Prostate gland (tissue), 1 donor: ENCODE data around the gene MARF1.

Experiments
- POLR2A ChIP-seq: fragments of 450-650 bp; IDR thresholded peaks from one replicate; pipeline ENCODE4 v1.6.1; 2016; ENCODE audit warnings: antibody characterized with exemption, mild to moderate bottlenecking
- POLR2AphosphoS5 ChIP-seq: sonication (generic); formaldehyde crosslinking; IDR thresholded peaks from one replicate; pipeline ENCODE4 v1.6.1; 2017; ENCODE audit warnings: antibody characterized with exemption

DNA sequence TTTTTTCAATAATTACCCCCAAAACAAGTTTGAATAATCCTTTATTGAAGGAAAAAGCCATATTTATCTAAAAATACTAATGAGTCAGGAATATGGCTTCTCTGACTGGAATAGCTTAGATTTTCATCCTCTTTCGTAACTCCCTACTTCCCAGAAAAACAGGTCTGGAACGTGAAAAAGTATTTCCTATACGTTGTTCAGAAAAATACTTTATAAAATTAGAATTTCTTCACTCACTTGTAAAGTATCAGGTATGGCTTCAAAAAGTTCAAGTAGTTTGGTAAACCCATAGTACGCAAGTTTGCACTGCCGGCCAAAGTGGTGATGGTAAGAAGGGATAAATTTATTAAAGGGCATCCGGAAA is 33.7 kb downstream of the MARF1 start:
- TF ChIP-seq POLR2AphosphoS5 (no peak), POLR2A (no peak)
